Measurements from ENCODE around the gene WFS1. TPM values are rescaled to one million over a fixed set of nuclear protein-coding genes. Genes with fewer than 3 reads are reported as not detected.

Gene WFS1
- total and polyA plus RNA-seq, 2 of the 13 experiments (the other 11 are each of a cell fraction or from before 2014, with no cell fraction given), result 39.1 to 42.2 TPM

DNA sequence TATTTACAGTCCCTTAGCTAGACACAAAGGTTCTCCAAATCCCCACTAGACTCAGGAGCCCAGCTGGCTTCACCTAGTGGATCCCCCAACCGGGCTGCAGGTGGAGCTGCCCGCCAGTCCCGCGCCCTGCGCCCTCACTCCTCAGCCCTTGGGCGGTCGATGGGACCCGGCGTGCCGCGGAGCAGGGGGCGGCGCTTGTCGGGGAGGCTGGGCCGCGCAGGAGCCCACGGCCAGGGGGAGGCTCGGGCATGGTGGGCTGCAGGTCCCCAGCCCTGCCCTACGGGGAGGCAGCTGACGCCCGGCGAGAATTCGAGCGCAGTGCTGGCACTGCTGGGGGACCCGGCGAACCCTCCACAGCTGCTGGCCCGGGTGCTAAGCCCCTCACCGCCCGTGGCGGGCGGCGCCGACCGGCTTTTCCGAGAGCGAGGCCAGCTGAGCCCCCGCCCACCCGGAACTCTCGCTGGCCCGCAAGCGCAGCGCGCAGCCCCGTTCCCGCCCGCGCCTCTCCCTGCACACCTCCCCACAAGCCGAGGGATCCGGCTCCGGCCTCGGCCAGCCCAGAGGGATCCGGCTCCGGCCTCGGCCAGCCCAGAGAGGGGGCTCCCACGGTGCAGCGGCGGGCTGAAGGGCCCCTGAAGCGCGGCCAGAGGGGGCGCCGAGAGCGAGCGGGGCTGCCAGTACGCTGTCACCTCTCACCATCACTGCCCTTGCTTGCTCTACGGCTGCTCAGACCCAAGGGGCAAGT lies 39.4 kb downstream of the WFS1 start (continued):
- TF ChIP-seq HMGXB4 (CRISPR knock-in tag; IDR thresholded peaks at IDR 0.05; ENCODE audit: borderline replicate concordance in 1 of 2, low read depth in 1 of 2) (peak; percentile 80 to 88), ZNF891 (CRISPR knock-in tag; IDR thresholded peaks at IDR 0.05) (0 out of 2 replicates have a peak, but pooled peaks have one; percentile 11), ZNF567 (CRISPR knock-in tag; IDR thresholded peaks at IDR 0.05; ENCODE audit: borderline replicate concordance) (0 out of 2 replicates have a peak, but pooled peaks have one; percentile 61), SKI (IDR thresholded peaks at IDR 0.05; ENCODE audit: partially characterized antibody) (peak; percentile 70), MAF1 (CRISPR knock-in tag; IDR thresholded peaks at IDR 0.05; ENCODE audit: borderline replicate concordance) (no peak), POGK (CRISPR knock-in tag; conservative IDR thresholded peaks at IDR 0.05) (peak; percentile 56), ZNF232 (CRISPR knock-in tag; IDR thresholded peaks at IDR 0.05; ENCODE audit: borderline replicate concordance) (peak; percentile 54; the same call in 1 of the 2 replicates), ZSCAN31 (CRISPR knock-in tag; IDR thresholded peaks at IDR 0.05; ENCODE audit: low read depth) (0 out of 2 replicates have a peak, but pooled peaks have one; percentile 44), SOX13 (IDR thresholded peaks at IDR 0.05) (no peak), SOX13 (CRISPR knock-in tag; conservative IDR thresholded peaks at IDR 0.05 in 1 of 2, IDR thresholded peaks at IDR 0.05 in 1 of 2) (0 out of 4 replicates have a peak, but pooled peaks of 1 of the 2 experiments have one; percentile 25), ZBTB26 (CRISPR knock-in tag; IDR thresholded peaks at IDR 0.05; ENCODE audit: borderline replicate concordance) (no peak), TGIF2 (CRISPR knock-in tag; IDR thresholded peaks at IDR 0.05) (peak; percentile 38; the same call in 1 of the 2 replicates), GATAD1 (CRISPR knock-in tag; IDR thresholded peaks at IDR 0.05) (peak; percentile 56; the same call in 1 of the 2 replicates)
- TF ChIP-seq, protein P1, sequence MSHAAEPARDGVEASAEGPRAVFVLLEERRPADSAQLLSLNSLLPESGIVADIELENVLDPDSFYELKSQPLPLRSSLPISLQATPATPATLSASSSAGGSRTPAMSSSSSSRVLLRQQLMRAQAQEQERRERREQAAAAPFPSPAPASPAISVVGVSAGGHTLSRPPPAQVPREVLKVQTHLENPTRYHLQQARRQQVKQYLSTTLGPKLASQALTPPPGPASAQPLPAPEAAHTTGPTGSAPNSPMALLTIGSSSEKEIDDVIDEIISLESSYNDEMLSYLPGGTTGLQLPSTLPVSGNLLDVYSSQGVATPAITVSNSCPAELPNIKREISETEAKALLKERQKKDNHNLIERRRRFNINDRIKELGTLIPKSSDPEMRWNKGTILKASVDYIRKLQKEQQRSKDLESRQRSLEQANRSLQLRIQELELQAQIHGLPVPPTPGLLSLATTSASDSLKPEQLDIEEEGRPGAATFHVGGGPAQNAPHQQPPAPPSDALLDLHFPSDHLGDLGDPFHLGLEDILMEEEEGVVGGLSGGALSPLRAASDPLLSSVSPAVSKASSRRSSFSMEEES (CRISPR knock-in tag; IDR thresholded peaks at IDR 0.05), result 0 out of 2 replicates have a peak, but pooled peaks have one; percentile 11
- TF ChIP-seq, protein P2, sequence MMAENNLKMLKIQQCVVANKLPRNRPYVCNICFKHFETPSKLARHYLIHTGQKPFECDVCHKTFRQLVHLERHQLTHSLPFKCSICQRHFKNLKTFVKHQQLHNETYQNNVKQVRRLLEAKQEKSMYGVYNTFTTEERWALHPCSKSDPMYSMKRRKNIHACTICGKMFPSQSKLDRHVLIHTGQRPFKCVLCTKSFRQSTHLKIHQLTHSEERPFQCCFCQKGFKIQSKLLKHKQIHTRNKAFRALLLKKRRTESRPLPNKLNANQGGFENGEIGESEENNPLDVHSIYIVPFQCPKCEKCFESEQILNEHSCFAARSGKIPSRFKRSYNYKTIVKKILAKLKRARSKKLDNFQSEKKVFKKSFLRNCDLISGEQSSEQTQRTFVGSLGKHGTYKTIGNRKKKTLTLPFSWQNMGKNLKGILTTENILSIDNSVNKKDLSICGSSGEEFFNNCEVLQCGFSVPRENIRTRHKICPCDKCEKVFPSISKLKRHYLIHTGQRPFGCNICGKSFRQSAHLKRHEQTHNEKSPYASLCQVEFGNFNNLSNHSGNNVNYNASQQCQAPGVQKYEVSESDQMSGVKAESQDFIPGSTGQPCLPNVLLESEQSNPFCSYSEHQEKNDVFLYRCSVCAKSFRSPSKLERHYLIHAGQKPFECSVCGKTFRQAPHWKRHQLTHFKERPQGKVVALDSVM (CRISPR knock-in tag; IDR thresholded peaks at IDR 0.05), result peak; percentile 87
